Activated naive CD4-positive, alpha-beta T cell treated with anti-CD3 and anti-CD28 coated beads, Interleukin-2, amount 50 U/mL, for 16 hours (primary cell): ENCODE data around the gene OTUD3.

Source experiments
- DNase-seq: peaks from one replicate; pipeline ENCODE4 v3.0.0-alpha.2; 2020

The OTUD3 gene

DNA sequence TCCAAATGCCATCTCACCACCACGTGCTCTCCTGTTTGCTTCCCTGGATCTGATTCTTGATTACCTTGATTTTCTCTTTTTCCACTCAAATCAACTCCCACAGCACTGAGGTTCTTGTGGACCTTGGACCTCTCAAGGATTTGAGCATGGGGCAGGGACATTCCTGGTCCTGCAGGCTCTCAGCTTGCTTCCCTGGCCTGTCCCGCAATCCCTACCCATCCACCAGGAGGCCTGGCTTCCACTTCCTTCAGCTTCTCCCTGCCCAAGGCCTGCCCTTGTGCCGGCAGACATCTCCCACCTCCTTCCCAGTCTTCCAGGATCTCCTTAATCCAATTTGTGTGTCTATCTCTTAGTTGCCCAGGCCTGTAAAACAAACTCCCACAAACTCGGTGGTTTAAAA is 75.6 kb downstream of the OTUD3 start:
- no peak for DNase-seq

DNA sequence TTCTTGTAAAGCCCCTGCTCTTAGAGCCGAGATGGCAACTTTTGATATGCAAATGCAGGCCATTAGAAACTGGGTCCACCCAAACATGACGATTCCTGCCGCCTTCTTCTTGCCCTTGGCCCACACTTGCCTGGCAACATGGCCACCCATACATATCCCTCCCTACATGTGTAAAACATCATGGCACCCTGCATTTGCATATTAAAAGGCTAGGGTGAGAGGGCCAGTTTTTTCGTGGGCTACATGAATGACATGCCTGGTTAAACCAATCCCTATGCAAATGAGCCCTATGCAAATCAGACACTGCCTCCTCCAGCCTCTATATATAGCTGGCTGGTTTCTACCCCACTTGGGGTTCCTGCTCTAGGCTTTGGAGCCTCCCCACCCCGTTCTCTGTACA is 78.4 kb downstream of the OTUD3 start:
- no peak for DNase-seq
